GM12872 (cell line): ENCODE measurements around the gene IL10RA.

Source experiments
- CTCF ChIP-seq: IDR thresholded peaks from 3 replicates; pipeline ENCODE4 v1.5.1; 2011; ENCODE audit warnings: low read depth, mild to moderate bottlenecking, low read length, moderate library complexity; ENCODE audit not compliant: insufficient read depth

IL10RA gene

GRCh38 chr11:118048472-118049370 lies 62.5 kb downstream of the IL10RA start:
- TF ChIP-seq CTCF, result no peak

- no peak for TF ChIP-seq CTCF
These were observed 63.6 kb downstream of the IL10RA start for GRCh38 chr11:118049771-118050170.

- no peak for TF ChIP-seq CTCF
These were observed 64.2 kb downstream of the IL10RA start for GRCh38 chr11:118050208-118050891.
